IPS-15b (cell line): ENCODE data around the gene DOCK6.
"Not testable (repeated sequence)": the region's sequence is repeated elsewhere in the genome, so short reads cannot be mapped to it uniquely, and the experiment has no call there.

Experiments
- H3K27me3 ChIP-seq: one replicate; pipeline ENCODE4 v1.6.1; 2013; ENCODE audit warnings: low read length; ENCODE audit not compliant: control insufficient read depth, insufficient read depth
- H3K36me3 ChIP-seq: one replicate; pipeline ENCODE4 v1.6.1; 2013; ENCODE audit warnings: low read length; ENCODE audit not compliant: control insufficient read depth, insufficient read depth
- H3K4me1 ChIP-seq: one replicate; pipeline ENCODE4 v1.6.1; 2013; ENCODE audit warnings: mild to moderate bottlenecking, low read length; ENCODE audit not compliant: control insufficient read depth, insufficient read depth
- H3K4me3 ChIP-seq: one replicate; pipeline ENCODE4 v1.5.1; 2013; ENCODE audit warnings: low read depth, low read length
- H3K9ac ChIP-seq: one replicate; pipeline ENCODE4 v1.6.1; 2013; ENCODE audit warnings: low read depth, mild to moderate bottlenecking, low read length
- H3K9me3 ChIP-seq: one replicate; pipeline ENCODE4 v1.6.1; 2013; ENCODE audit warnings: mild to moderate bottlenecking, low read length; ENCODE audit not compliant: control insufficient read depth, insufficient read depth

DOCK6 gene

GRCh38 chr19:11182994-11183393 lies 79.3 kb downstream of the DOCK6 start:
- Histone ChIP-seq H3K36me3 (peaks cover 6% of the 10 kb centered on the region), H3K4me1 (no peaks in the 10 kb centered on the region), H3K9ac (no peak overlapping the region), H3K9me3 (no peaks in the 10 kb centered on the region), H3K4me3 (no peak overlapping the region), H3K27me3 (no peaks in the 10 kb centered on the region)

GRCh38 chr19:11181488-11181887 lies 80.8 kb downstream of the DOCK6 start:
- no peak overlapping the region for H3K4me3 ChIP-seq
- H3K4me1 ChIP-seq = no peaks in the 10 kb centered on the region
- H3K9ac ChIP-seq = no peak overlapping the region
- peaks cover 15% of the 10 kb centered on the region for H3K36me3 ChIP-seq
- no peaks in the 10 kb centered on the region for H3K9me3 ChIP-seq
- H3K27me3 ChIP-seq = no peaks in the 10 kb centered on the region

- H3K9me3 ChIP-seq, H3K9ac ChIP-seq, H3K27me3 ChIP-seq, H3K4me1 ChIP-seq, H3K4me3 ChIP-seq: not testable (repeated sequence)
- peaks cover 20% of the 10 kb centered on the region for H3K36me3 ChIP-seq
These were observed 81.3 kb downstream of the DOCK6 start for GRCh38 chr19:11180975-11181374.

- no peak overlapping the region for H3K4me3 ChIP-seq
- no peaks in the 10 kb centered on the region for H3K9me3 ChIP-seq
- H3K9ac ChIP-seq = no peak overlapping the region
- peaks cover 23% of the 10 kb centered on the region for H3K36me3 ChIP-seq
- H3K4me1 ChIP-seq = no peaks in the 10 kb centered on the region
- H3K27me3 ChIP-seq = no peaks in the 10 kb centered on the region
These were observed 82.0 kb downstream of the DOCK6 start for GRCh38 chr19:11180346-11180745.

- no peaks in the 10 kb centered on the region for H3K27me3 ChIP-seq
- H3K9me3 ChIP-seq = no peaks in the 10 kb centered on the region
- H3K36me3 ChIP-seq = peaks cover 23% of the 10 kb centered on the region
- no peak overlapping the region for H3K4me3 ChIP-seq
- no peak overlapping the region for H3K9ac ChIP-seq
- H3K4me1 ChIP-seq = no peaks in the 10 kb centered on the region
These were observed 82.5 kb downstream of the DOCK6 start for GRCh38 chr19:11179716-11180297.

GRCh38 chr19:11179145-11179465 lies 83.2 kb downstream of the DOCK6 start:
- not testable (repeated sequence) for H3K9ac ChIP-seq

GRCh38 chr19:11177592-11177991 lies 84.7 kb downstream of the DOCK6 start:
- Histone ChIP-seq H3K4me3 (no peak overlapping the region), H3K27me3 (no peaks in the 10 kb centered on the region), H3K9me3 (no peaks in the 10 kb centered on the region), H3K36me3 (peaks cover 44% of the 10 kb centered on the region), H3K9ac (no peak overlapping the region), H3K4me1 (no peaks in the 10 kb centered on the region)

More at GRCh38 chr19:11179145-11179465, 83.2 kb downstream of the DOCK6 start:
- not testable (repeated sequence) for H3K27me3 ChIP-seq, H3K4me1 ChIP-seq, H3K4me3 ChIP-seq, H3K9me3 ChIP-seq
- H3K36me3 ChIP-seq = peaks cover 29% of the 10 kb centered on the region

GRCh38 chr19:11176466-11177193 lies 85.7 kb downstream of the DOCK6 start:
- no peak overlapping the region for H3K9ac ChIP-seq
- H3K4me3 ChIP-seq = no peak overlapping the region
- H3K9me3 ChIP-seq = no peaks in the 10 kb centered on the region
- no peaks in the 10 kb centered on the region for H3K4me1 ChIP-seq
- H3K36me3 ChIP-seq = peaks cover 48% of the 10 kb centered on the region
- H3K27me3 ChIP-seq = no peaks in the 10 kb centered on the region

- Histone ChIP-seq H3K36me3 (peaks cover 48% of the 10 kb centered on the region), H3K9ac (no peak overlapping the region), H3K9me3 (no peaks in the 10 kb centered on the region), H3K4me1 (no peaks in the 10 kb centered on the region), H3K4me3 (no peak overlapping the region), H3K27me3 (no peaks in the 10 kb centered on the region)
These were observed 86.4 kb downstream of the DOCK6 start for GRCh38 chr19:11175920-11176319.

GRCh38 chr19:11174336-11174735 lies 88.0 kb downstream of the DOCK6 start:
- Histone ChIP-seq H3K4me1 (no peaks in the 10 kb centered on the region), H3K36me3 (peaks cover 46% of the 10 kb centered on the region), H3K27me3 (no peaks in the 10 kb centered on the region), H3K9ac (no peak overlapping the region), H3K9me3 (no peaks in the 10 kb centered on the region), H3K4me3 (no peak overlapping the region)

- Histone ChIP-seq H3K4me1 (no peaks in the 10 kb centered on the region), H3K27me3 (no peaks in the 10 kb centered on the region), H3K4me3 (no peak overlapping the region), H3K36me3 (peaks cover 43% of the 10 kb centered on the region), H3K9ac (no peak overlapping the region), H3K9me3 (no peaks in the 10 kb centered on the region)
These were observed 88.7 kb downstream of the DOCK6 start for GRCh38 chr19:11173516-11174155.

GRCh38 chr19:11172576-11172975 lies 89.7 kb downstream of the DOCK6 start:
- Histone ChIP-seq H3K4me1 (no peaks in the 10 kb centered on the region), H3K9me3 (no peaks in the 10 kb centered on the region), H3K9ac (no peak overlapping the region), H3K36me3 (peaks cover 42% of the 10 kb centered on the region), H3K27me3 (no peaks in the 10 kb centered on the region), H3K4me3 (no peak overlapping the region)
